HCT116 (cell line): Measurements from ENCODE around the gene GLYATL3. TPM values are rescaled to one million over a fixed set of nuclear protein-coding genes. Genes with fewer than 3 reads are reported as not detected.

Experiments
- ATAC-seq: fragments of 200-7000 bp; cut with Tn5 transposase; 2 replicates; pipeline ENCODE4 v1.9.1; 2020; ENCODE audit warnings: mild to moderate bottlenecking, moderate library complexity
- BruUV-seq: library from RNA; stranded (reverse); fragments of 400-500 nt; replicated peaks from 2 replicates; lab custom pipeline; 2021; lab: Mats Ljungman, UMichigan
- CTCF ChIA-PET: fragments of 300-600 bp; sonication (Branson Sonifier 250); formaldehyde crosslinking; loops from one replicate; lab custom pipeline; 2021; ENCODE audit warnings: antibody characterized with exemption; lab: Charles Lee
- POLR2A ChIA-PET: fragments of 300-600, 350-600 bp; sonication (Branson Sonifier 250); formaldehyde crosslinking; loops from one replicate; lab custom pipeline; 2021; ENCODE audit warnings: antibody characterized with exemption; lab: Charles Lee
- RAD21 ChIA-PET, 2 experiments: fragments of 300-600 bp; sonication (Branson Sonifier 250); formaldehyde crosslinking; loops; one replicate each; lab custom pipeline; 2023; ENCODE audit warnings: low total read pairs in 2 of 2; ENCODE audit not compliant: uncharacterized antibody in 2 of 2, unreplicated experiment in 2 of 2, low non-redundant PET in 1 of 2; lab: Charles Lee
- DNase-seq: peaks from one replicate; pipeline ENCODE4 v3.0.0-alpha.2; 2010; ENCODE audit warnings: low read depth, low spot score
- H2AFZ ChIP-seq: fragments of 200-600 bp; shearing (Covaris generic), sonication (generic); 2 replicates; pipeline ENCODE4 v1.6.1; 2017; ENCODE audit warnings: low read depth, mixed run types, mixed read lengths, antibody characterized with exemption, low read length; ENCODE audit not compliant: poor library complexity, severe bottlenecking
- H3K27ac ChIP-seq: 2 replicates; pipeline ENCODE4 v1.5.1; 2012; ENCODE audit warnings: low read depth, low read length
- H3K27me3 ChIP-seq: fragments of 200-600 bp; sonication (generic); 2 replicates; pipeline ENCODE4 v1.6.1; 2016; ENCODE audit warnings: mixed run types, low read length, mixed read lengths; ENCODE audit not compliant: insufficient read depth
- H3K36me3 ChIP-seq, 2 experiments: fragments of 200-500 bp in 1 of 2; fragments of 200-600 bp in 1 of 2; sonication (Bioruptor generic) in 1 of 2; sonication (generic) in 1 of 2; 2 replicates each; pipeline versions ENCODE4 v1.5.1 to v1.6.1; 2014 to 2016; ENCODE audit warnings: low read length in 2 of 2, inconsistent platforms in 1 of 2, mixed read lengths in 1 of 2, mixed run types in 1 of 2; ENCODE audit not compliant: insufficient read depth in 2 of 2, control insufficient read depth in 1 of 2
- H3K4me1 ChIP-seq, 2 experiments: fragments of 200-600 bp in 1 of 2; sonication (generic) in 1 of 2; 2 replicates each; pipeline versions ENCODE4 v1.5.1 to v1.6.1; 2012 to 2017; ENCODE audit warnings: low read length in 2 of 2, inconsistent platforms in 1 of 2, mild to moderate bottlenecking in 1 of 2, mixed read lengths in 1 of 2, mixed run types in 1 of 2, moderate library complexity in 1 of 2; ENCODE audit not compliant: insufficient read depth in 2 of 2, control insufficient read depth in 1 of 2
- H3K4me2 ChIP-seq: fragments of 200-600 bp; sonication (generic); 2 replicates; pipeline ENCODE4 v1.6.1; 2017; ENCODE audit warnings: mixed run types, low read length, mixed read lengths
- H3K4me3 ChIP-seq, 2 experiments: fragments of 200-600 bp in 1 of 2; sonication (generic) in 1 of 2; replicated peaks in 1 of 2; 2 replicates each; pipeline ENCODE4 v1.5.1; 2011 to 2016; ENCODE audit warnings: low read length in 2 of 2, control low read depth in 1 of 2, low read depth in 1 of 2, mild to moderate bottlenecking in 1 of 2, mixed read lengths in 1 of 2, mixed run types in 1 of 2
- H3K79me2 ChIP-seq: fragments of 200-600 bp; sonication (generic); 2 replicates; pipeline ENCODE4 v1.6.1; 2017; ENCODE audit warnings: mild to moderate bottlenecking, mixed run types, low read length, moderate library complexity, mixed read lengths; ENCODE audit not compliant: insufficient read depth
- H3K9ac ChIP-seq: fragments of 200-600 bp; sonication (generic); 2 replicates; pipeline ENCODE4 v1.6.1; 2016; ENCODE audit warnings: low read length, mixed read lengths
- H3K9me2 ChIP-seq: fragments of 200-600 bp; sonication (generic), shearing (Covaris generic); 2 replicates; pipeline ENCODE4 v1.6.1; 2017; ENCODE audit warnings: mixed run types, mild to moderate bottlenecking, moderate library complexity; ENCODE audit not compliant: insufficient read depth
- H3K9me3 ChIP-seq, 2 experiments: fragments of 200-500 bp in 1 of 2; fragments of 200-600 bp in 1 of 2; sonication (Bioruptor generic) in 1 of 2; sonication (generic) in 1 of 2; 2 replicates each; pipeline ENCODE4 v1.6.1; 2014 to 2017; ENCODE audit warnings: low read length in 2 of 2, mixed read lengths in 2 of 2, inconsistent platforms in 1 of 2, low read depth in 1 of 2, mild to moderate bottlenecking in 1 of 2, mixed run types in 1 of 2, moderate library complexity in 1 of 2; ENCODE audit not compliant: control insufficient read depth in 1 of 2, insufficient read depth in 1 of 2
- H4K20me1 ChIP-seq: fragments of 200-600 bp; sonication (generic), shearing (Covaris generic); 2 replicates; pipeline ENCODE4 v1.6.1; 2017; ENCODE audit warnings: mixed run types, mild to moderate bottlenecking, moderate library complexity; ENCODE audit not compliant: insufficient read depth
- ATF3 ChIP-seq: IDR thresholded peaks from 2 replicates; pipeline ENCODE4 v1.6.1; 2012
- CBX3 ChIP-seq: IDR thresholded peaks from 2 replicates; pipeline ENCODE4 v1.6.1; 2012; ENCODE audit warnings: low read depth
- POLR2A ChIP-seq: IDR thresholded peaks from 2 replicates; pipeline ENCODE4 v1.7.0; 2011; ENCODE audit warnings: borderline replicate concordance; ENCODE audit not compliant: insufficient read depth, insufficient read length; ENCODE audit errors: extremely low read depth
- POLR2AphosphoS5 ChIP-seq: IDR thresholded peaks from 2 replicates; pipeline ENCODE4 v1.6.1; 2011; ENCODE audit warnings: mild to moderate bottlenecking, low read depth, low read length, moderate library complexity
- RAD21 ChIP-seq: IDR thresholded peaks from 2 replicates; pipeline ENCODE4 v1.6.1; 2012; ENCODE audit warnings: low read depth, mild to moderate bottlenecking
- REST ChIP-seq: IDR thresholded peaks from 2 replicates; pipeline ENCODE4 v1.6.1; 2012; ENCODE audit warnings: low read depth
- SIN3A ChIP-seq: IDR thresholded peaks from 2 replicates; pipeline ENCODE4 v1.6.1; 2012; ENCODE audit warnings: low read depth
- ZNF274 ChIP-seq: fragments of 200-500 bp; sonication (Bioruptor generic); IDR thresholded peaks from 2 replicates; pipeline ENCODE4 v1.6.1; 2014; ENCODE audit warnings: mild to moderate bottlenecking, low read depth, low read length, inconsistent platforms
- intact Hi-C: fragments of 100-400 bp; cut with micrococcal nuclease; formaldehyde crosslinking; loops from 2 replicates; pipeline ENCODE4 v1.10.0; 2022
- total RNA-seq: library from RNA; stranded (reverse); gene quantifications from one replicate; pipeline ENCODE4 v1.2.1, GENCODE V29; 2021; ENCODE audit not compliant: unreplicated experiment

The GLYATL3 gene
- total RNA-seq, 1 experiment from 2014 or later, result not detected

- H3K27me3 ChIP-seq, result no peaks in the 10 kb centered on the region
- ChIA-PET CTCF (no interaction called here), RAD21 (no interaction called here), POLR2A (interaction anchor here (0.6 to 1.5 kb wide), 3 partner anchors 12 to 1727 kb away, joined by 3 to 7 read pairs (median 3); partner anchors contain the start of gene C6orf141)
- intact Hi-C loops, result no loop called here
- no peaks in the 10 kb centered on the region for H3K9me2 ChIP-seq
- DNase-seq (no peak), ATAC-seq (no peak)
- H3K4me2 ChIP-seq, result peak overlapping the region; percentile 57; the same call in 1 of the 2 replicates
- no peaks in the 10 kb centered on the region for H3K79me2 ChIP-seq
- peaks cover 0 to 2% of the 10 kb centered on the region in 2 experiments; a peak in 1 of 4 replicates for H3K36me3 ChIP-seq
- no peaks in the 10 kb centered on the region for H3K9me3 ChIP-seq
- H2AFZ ChIP-seq, result no peak overlapping the region
- peaks cover 16% of the 10 kb centered on the region in 2 experiments for H3K4me1 ChIP-seq
- H3K27ac ChIP-seq, result peak overlapping the region; percentile 28; the same call in 1 of the 2 replicates
- no peak overlapping the region for H3K9ac ChIP-seq
- no peaks in the 10 kb centered on the region for H4K20me1 ChIP-seq
- no peak overlapping the region for H3K4me3 ChIP-seq
- TF ChIP-seq CBX3 (no peak), SIN3A (no peak), ZNF274 (no peak), REST (no peak), RAD21 (no peak), ATF3 (no peak), POLR2AphosphoS5 (no peak), POLR2A (no peak)
- BruUV-seq, result no TSS peak
These were observed 65.5 kb downstream of the GLYATL3 start for GRCh38 chr6:49565261-49565660.
